Activated T-cell treated with anti-CD3 and anti-CD28 coated beads for 24 hours (primary cell): ENCODE data around the gene OR7C1.
"Not testable (repeated sequence)": the region's sequence is repeated elsewhere in the genome, so short reads cannot be mapped to it uniquely, and the experiment has no call there.

ENCODE experiments used
- DNase-seq: peaks from one replicate; pipeline ENCODE4 v3.0.0-alpha.2; 2020; ENCODE audit warnings: low read depth

The OR7C1 gene

DNA sequence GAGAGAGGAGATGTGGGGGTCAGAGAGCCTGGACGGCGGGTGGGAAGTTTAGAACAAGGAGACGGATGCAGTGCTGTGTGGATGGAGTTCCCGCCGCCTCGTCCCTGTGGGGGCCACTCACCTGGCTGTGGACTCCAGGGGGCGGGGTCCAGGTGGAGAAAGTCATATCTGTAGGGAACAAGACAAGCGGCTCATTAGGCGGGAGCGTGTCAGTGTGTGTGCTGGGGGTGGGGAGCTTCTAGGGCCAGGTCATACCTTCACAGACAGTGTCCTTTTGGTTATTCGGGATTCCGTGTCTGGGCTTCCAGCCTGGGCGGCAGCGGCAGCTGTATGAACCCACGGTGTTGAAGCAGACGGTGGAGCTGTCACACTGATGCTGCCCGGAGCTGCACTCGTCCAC lies 69.6 kb downstream of the OR7C1 start:
- DNase-seq: not testable (repeated sequence)

DNA sequence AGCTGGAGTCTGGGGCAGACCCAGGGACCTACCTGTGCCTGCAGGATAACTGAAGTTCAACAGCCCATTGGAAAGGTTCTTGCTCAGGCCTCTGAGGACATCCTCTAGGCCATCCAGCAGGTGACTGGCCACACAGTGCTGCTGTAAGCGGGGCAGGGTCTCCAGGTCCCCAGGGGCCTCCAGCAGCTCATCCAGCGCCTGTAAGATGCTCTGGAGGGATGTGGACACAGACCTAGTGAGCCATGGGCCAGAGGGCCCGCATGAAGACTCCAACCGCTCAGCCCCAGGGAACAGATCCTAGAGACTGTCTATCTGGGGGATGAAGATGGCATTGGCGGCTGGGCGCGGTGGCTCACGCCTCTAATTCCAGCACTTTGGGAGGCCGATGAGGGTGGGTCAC lies 70.6 kb downstream of the OR7C1 start:
- DNase-seq: no peak

DNA sequence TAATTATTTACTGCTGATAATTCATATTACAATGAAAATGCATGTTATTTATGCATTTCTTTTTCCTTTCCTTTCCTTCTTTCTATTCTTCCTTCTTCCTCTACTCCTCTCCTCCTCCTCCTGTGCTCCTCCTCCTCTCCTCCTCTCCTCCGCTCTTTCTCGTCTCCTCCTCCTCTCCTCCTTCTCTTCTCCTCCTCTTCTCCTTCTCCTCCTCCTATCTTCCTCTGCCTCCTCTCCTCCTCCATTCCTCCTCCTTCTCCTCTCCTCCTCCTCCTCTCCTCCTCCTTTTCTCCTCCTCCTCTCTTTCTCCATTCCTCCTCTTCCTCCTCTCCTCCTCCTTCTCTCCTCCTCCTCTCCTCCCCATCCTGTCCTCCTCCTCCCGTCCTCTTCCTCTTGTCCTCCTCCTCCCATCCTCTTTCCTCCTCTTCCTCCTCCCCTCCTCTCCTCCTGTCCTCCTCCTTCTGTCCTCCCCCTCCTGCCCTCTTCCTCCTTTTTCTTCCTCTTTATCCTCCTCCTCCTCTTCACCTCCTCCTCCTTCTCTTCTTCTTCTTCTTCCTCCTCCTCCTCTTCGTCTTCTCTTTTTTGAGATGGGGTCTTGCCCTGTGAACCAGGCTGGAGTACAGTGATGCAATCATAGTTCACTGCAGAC lies 71.4 kb downstream of the OR7C1 start:
- DNase-seq: no peak

DNA sequence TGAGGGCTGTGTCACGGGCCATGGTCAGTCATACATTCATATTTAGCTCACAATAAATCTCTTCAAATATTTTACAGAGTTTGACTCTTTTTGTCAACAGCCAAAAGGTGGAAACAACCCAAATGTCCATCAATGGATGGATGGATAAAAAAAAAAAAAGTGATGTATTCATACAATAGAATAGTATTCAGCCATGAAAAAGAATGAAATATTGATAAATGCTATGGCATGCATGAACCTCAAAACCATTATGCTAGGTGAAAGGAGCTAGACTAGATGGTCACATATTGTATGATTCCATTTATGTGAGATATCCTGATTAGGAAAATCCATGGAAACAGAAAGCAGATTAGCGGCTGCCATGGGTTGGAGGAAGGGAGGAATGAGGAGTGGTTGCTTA lies 72.9 kb downstream of the OR7C1 start:
- no peak for DNase-seq

DNA sequence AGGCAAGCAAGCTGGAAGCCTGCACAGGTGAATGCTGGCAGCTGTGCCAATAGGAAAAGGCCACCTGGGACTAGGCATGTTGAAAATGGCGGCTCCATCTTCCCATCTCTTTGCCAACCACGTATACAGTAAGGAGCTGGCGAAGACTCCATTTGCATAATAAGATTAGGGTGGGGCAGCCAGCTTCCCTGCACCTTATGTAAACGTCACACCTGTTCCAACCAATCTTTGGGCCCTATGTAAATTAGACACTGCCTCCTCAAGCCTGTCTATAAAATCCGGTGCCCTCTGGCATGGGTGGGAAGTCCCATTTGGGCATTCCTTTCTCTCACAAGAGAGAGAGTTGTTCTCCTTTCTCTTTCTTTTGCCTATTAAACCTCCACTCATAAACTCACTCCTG lies 73.4 kb downstream of the OR7C1 start:
- no peak for DNase-seq

DNA sequence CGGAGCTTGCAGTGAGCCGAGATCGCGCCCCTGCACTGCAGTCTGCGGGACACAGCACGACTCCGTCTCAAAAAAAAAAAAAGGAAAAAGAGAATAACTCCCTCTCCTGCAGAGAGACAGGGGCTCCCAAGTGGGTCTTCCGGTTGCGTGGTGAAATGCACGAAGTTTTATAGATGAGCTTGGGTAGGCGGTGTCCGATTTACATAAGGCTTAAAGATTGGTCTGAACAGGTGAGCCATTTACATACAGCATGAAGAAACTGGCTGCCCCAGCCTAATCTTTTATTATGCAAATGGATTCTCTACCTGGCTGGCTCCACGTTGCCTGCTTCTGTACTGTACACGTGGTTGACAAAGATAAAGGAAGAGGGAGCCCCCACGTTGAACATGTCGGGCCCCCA lies 76.2 kb downstream of the OR7C1 start:
- no peak for DNase-seq

DNA sequence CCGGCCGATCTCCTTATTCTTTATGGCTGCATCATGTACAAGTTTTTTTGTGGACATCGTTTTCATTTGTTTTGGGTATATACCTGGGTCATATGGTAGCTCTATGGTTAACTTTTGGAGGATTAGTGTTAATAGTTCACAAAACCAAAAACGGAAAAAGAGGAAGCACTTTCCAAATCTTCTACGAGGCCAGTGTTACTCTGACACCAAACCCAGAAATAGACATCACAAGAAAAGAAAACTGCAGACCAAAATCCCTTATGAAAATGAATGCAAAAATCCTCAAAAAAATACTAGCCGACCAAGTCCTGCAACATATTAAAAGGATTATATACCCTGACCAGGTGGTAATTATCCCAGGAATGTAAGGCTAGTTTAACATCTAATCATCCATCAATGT lies 86.4 kb downstream of the OR7C1 start:
- DNase-seq: no peak
